HEK293 (cell line): ENCODE results near the gene SMURF2.

ENCODE experiments used
- CTCF ChIA-PET: fragments of 350-600 bp; formaldehyde crosslinking; extraction: SDS; loops from one replicate; lab custom pipeline; 2021; ENCODE audit warnings: antibody characterized with exemption; lab: Yijun Ruan, JAX
- POLR2A ChIA-PET: fragments of 300-600 bp; formaldehyde crosslinking; extraction: SDS; loops from one replicate; lab custom pipeline; 2020; ENCODE audit warnings: antibody characterized with exemption, inconsistent platforms; lab: Yijun Ruan, JAX
- H3K27ac ChIP-seq: fragments of 200-500 bp; sonication (Bioruptor generic); 2 replicates; pipeline ENCODE4 v1.5.1; 2014; ENCODE audit warnings: low read depth, low read length, control low read depth, inconsistent platforms; ENCODE audit errors: extremely low read depth
- H3K36me3 ChIP-seq, 2 experiments: fragments of 200-500 bp in 1 of 2; sonication (Bioruptor generic) in 1 of 2; 1 replicate in 1 of 2; 2 replicates in 1 of 2; pipeline ENCODE4 v1.5.1; 2014 to 2017; ENCODE audit warnings: inconsistent platforms in 2 of 2, low read length in 2 of 2; ENCODE audit not compliant: control insufficient read depth in 2 of 2, insufficient read depth in 1 of 2
- H3K4me1 ChIP-seq: fragments of 200-500 bp; sonication (Bioruptor generic); 2 replicates; pipeline ENCODE4 v1.5.1; 2014; ENCODE audit warnings: mild to moderate bottlenecking, low read length, inconsistent platforms; ENCODE audit not compliant: control insufficient read depth, insufficient read depth
- H3K4me3 ChIP-seq: 2 replicates; pipeline ENCODE4 v1.5.1; 2011; ENCODE audit warnings: low read depth, mild to moderate bottlenecking, control low read depth, low read length, moderate library complexity
- H3K9me3 ChIP-seq: fragments of 200-500 bp; sonication (Bioruptor generic); 2 replicates; pipeline ENCODE4 v1.5.1; 2014; ENCODE audit warnings: low read depth, low read length, inconsistent platforms; ENCODE audit not compliant: control insufficient read depth, insufficient read depth
- ATF2 ChIP-seq: fragments of 450-650 bp; formaldehyde crosslinking; IDR thresholded peaks from 2 replicates; pipeline ENCODE4 v1.5.1; 2016; ENCODE audit warnings: missing biosample characterization, missing genetic modification characterization, low read depth
- ELK4 ChIP-seq: IDR thresholded peaks from 2 replicates; pipeline ENCODE4 v1.6.1; 2011; ENCODE audit warnings: mild to moderate bottlenecking, low read depth, low read length, borderline replicate concordance
- HIC1 ChIP-seq: fragments of 450-650 bp; formaldehyde crosslinking; IDR thresholded peaks from 2 replicates; pipeline ENCODE4 v1.5.1; 2016; ENCODE audit warnings: missing biosample characterization, missing genetic modification characterization
- KLF8 ChIP-seq: fragments of 450-650 bp; formaldehyde crosslinking; IDR thresholded peaks from 2 replicates; pipeline ENCODE4 v1.5.1; 2016; ENCODE audit warnings: missing biosample characterization, missing genetic modification characterization
- MZF1 ChIP-seq: fragments of 450-650 bp; formaldehyde crosslinking; IDR thresholded peaks from 2 replicates; pipeline ENCODE4 v1.5.1; 2017; ENCODE audit warnings: missing biosample characterization, missing genetic modification characterization, borderline replicate concordance
- PRDM10 ChIP-seq: fragments of 450-650 bp; formaldehyde crosslinking; IDR thresholded peaks from 2 replicates; pipeline ENCODE4 v1.5.1; 2016; ENCODE audit warnings: missing biosample characterization, missing genetic modification characterization
- ZBTB6 ChIP-seq: fragments of 450-650 bp; formaldehyde crosslinking; IDR thresholded peaks from 2 replicates; pipeline ENCODE4 v1.5.1; 2017; ENCODE audit warnings: missing biosample characterization, missing genetic modification characterization
- ZBTB8A ChIP-seq: fragments of 450-650 bp; formaldehyde crosslinking; IDR thresholded peaks from 2 replicates; pipeline ENCODE4 v1.5.1; 2016; ENCODE audit warnings: missing biosample characterization, missing genetic modification characterization
- ZNF146 ChIP-seq: fragments of 450-650 bp; formaldehyde crosslinking; IDR thresholded peaks from 2 replicates; pipeline ENCODE4 v1.5.1; 2016; ENCODE audit warnings: missing biosample characterization, missing genetic modification characterization
- ZNF221 ChIP-seq: fragments of 450-650 bp; formaldehyde crosslinking; IDR thresholded peaks from 2 replicates; pipeline ENCODE4 v1.5.1; 2017; ENCODE audit warnings: missing biosample characterization, missing genetic modification characterization, borderline replicate concordance
- ZNF223 ChIP-seq: fragments of 450-650 bp; formaldehyde crosslinking; IDR thresholded peaks from 2 replicates; pipeline ENCODE4 v1.5.1; 2016; ENCODE audit warnings: missing biosample characterization, missing genetic modification characterization
- ZNF280C ChIP-seq: fragments of 450-650 bp; formaldehyde crosslinking; IDR thresholded peaks from 2 replicates; pipeline ENCODE4 v1.5.1; 2016; ENCODE audit warnings: missing biosample characterization, missing genetic modification characterization
- ZNF335 ChIP-seq: fragments of 450-650 bp; formaldehyde crosslinking; conservative IDR thresholded peaks from 2 replicates; pipeline ENCODE4 v1.5.1; 2016; ENCODE audit warnings: missing biosample characterization, missing genetic modification characterization
- ZNF354C ChIP-seq: fragments of 450-650 bp; formaldehyde crosslinking; IDR thresholded peaks from 2 replicates; pipeline ENCODE4 v1.5.1; 2016; ENCODE audit warnings: missing biosample characterization, missing genetic modification characterization, low read depth, borderline replicate concordance
- ZNF423 ChIP-seq: fragments of 450-650 bp; formaldehyde crosslinking; IDR thresholded peaks from 2 replicates; pipeline ENCODE4 v1.5.1; 2016; ENCODE audit warnings: missing biosample characterization, missing genetic modification characterization
- ZNF510 ChIP-seq: fragments of 450-650 bp; formaldehyde crosslinking; IDR thresholded peaks from 2 replicates; pipeline ENCODE4 v1.5.1; 2018; ENCODE audit warnings: mild to moderate bottlenecking, missing genetic modification characterization, missing biosample characterization; ENCODE audit not compliant: insufficient replicate concordance
- ZNF521 ChIP-seq: fragments of 450-650 bp; formaldehyde crosslinking; IDR thresholded peaks from 2 replicates; pipeline ENCODE4 v1.5.1; 2017; ENCODE audit warnings: missing biosample characterization, mild to moderate bottlenecking, missing genetic modification characterization
- ZNF645 ChIP-seq: fragments of 450-650 bp; formaldehyde crosslinking; IDR thresholded peaks from 2 replicates; pipeline ENCODE4; 2016; ENCODE audit warnings: missing biosample characterization, missing genetic modification characterization

Gene SMURF2

GRCh38 chr17:64529221-64529620 is 132.9 kb downstream of the SMURF2 start (continued):
- TF ChIP-seq ZNF280C (tag by site-specific recombination) (no peak), ZNF521 (tag by site-specific recombination) (no peak), ZNF221 (tag by site-specific recombination) (no peak), PRDM10 (tag by site-specific recombination) (no peak), ZNF645 (tag by site-specific recombination) (no peak), ATF2 (tag by site-specific recombination) (no peak), ZNF146 (tag by site-specific recombination) (no peak)
- TF ChIP-seq, all 188 proteins: peak for 0

- H3K9me3 ChIP-seq = no peaks in the 10 kb centered on the region
- H3K4me1 ChIP-seq = no peaks in the 10 kb centered on the region
- no peak overlapping the region for H3K27ac ChIP-seq
- TF ChIP-seq ZNF146 (tag by site-specific recombination) (no peak), ZBTB8A (tag by site-specific recombination) (no peak), HIC1 (tag by site-specific recombination) (no peak), ZNF335 (tag by site-specific recombination) (no peak), ZNF223 (tag by site-specific recombination) (no peak), ZBTB6 (tag by site-specific recombination) (no peak), ZNF423 (tag by site-specific recombination) (no peak), ZNF354C (no peak), KLF8 (tag by site-specific recombination) (no peak), ELK4 (no peak), ZNF510 (no peak), MZF1 (tag by site-specific recombination) (no peak)
- peaks cover 87 to 100% of the 10 kb centered on the region in 2 experiments for H3K36me3 ChIP-seq
- ChIA-PET POLR2A (no interaction called here), CTCF (interaction anchor here (0.8 kb wide), 1 partner anchor 121 kb away, joined by 4 read pairs; no protein-coding TSS in a partner anchor)
- H3K4me3 ChIP-seq = no peak overlapping the region
Measured at GRCh38 chr17:64527914-64528313, 134.2 kb downstream of the SMURF2 start.
